ENCODE results near the gene CHCHD3.

Gene CHCHD3

GRCh38 chr7:133077394-133077793 lies 4.5 kb downstream of the CHCHD3 start:
- no peak for DNase-seq (ENCODE audit: low spot score)

- DNase-seq (ENCODE audit: low spot score), result no peak
Measured at GRCh38 chr7:133076142-133076541, 5.7 kb downstream of the CHCHD3 start.

GRCh38 chr7:133071506-133071905 lies 10.4 kb downstream of the CHCHD3 start:
- no peak for DNase-seq (ENCODE audit: low spot score)

DNA sequence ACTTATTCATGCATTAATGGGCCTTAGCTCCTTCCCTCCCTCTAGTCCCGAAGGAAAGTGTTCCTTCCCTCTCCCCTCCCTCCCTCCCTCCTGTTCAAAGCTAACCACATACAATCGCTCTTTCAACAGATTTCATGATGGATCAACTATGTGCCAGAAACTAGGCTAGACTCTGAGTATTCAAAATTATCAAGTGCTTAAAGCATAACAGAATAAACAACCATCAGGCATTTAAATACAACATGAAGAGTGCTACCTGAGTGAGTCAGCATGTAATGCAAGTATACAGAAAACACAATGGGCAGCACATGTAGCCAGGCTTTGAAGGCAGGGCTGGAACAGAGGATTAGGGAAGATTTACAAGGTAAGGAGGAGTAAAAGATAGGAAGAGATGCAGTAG lies 11.3 kb downstream of the CHCHD3 start:
- DNase-seq (ENCODE audit: low spot score), result no peak

GRCh38 chr7:133065301-133065700 lies 16.6 kb downstream of the CHCHD3 start:
- DNase-seq (ENCODE audit: low spot score), result no peak

DNA sequence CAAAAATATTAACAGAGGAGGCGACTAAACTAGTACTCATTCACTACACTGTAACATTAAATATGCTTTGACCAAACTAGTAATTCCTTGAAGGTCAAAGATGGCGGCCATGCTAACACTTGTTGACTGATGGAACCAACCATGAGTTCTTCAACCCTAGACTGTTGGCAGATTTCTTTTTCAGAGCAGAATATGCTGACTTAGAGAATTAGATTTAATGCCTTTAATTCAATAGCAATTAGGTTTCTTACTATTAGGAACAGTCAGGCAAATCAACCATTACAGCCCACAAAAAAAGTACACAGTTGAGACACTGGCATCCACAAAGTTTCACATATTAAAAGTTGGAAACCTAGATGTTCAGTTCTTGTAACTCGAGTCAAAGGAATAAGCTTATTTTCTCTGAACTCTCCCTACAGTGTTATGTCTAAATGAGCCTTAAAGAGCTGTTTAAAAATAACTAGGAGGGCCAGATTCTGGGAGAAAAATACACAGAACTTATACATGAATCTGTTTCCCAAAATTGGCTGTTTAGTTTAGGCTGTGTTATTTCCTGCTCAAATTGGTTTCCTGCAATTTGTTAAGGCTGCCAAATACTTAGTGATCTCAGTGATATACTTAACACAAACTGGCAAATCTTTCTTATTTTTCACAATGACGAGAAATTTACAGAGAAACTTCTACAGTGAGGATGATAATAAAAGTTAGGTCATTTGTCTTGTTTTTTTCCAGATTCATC lies 17.6 kb downstream of the CHCHD3 start:
- DNase-seq (ENCODE audit: low spot score), result no peak

DNA sequence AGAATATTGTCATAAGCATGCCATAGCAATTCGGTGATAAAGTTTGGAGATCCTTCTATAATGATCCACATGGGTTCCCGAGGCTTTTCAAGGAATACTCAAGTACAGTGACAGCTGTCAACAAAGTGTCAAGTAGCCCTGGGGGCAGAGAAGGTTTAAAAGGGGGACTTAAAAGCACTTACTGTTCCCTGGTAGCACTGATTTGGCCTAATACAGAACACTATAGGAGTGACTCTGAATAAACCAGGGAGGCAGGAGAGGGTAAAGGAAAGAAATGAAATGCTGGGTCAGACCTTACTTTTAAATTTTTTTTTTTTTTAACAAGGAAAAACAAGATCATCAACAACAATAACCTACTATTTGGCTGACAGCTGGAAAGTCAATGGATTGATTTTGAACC lies 20.1 kb downstream of the CHCHD3 start:
- no peak for DNase-seq (ENCODE audit: low spot score)

DNA sequence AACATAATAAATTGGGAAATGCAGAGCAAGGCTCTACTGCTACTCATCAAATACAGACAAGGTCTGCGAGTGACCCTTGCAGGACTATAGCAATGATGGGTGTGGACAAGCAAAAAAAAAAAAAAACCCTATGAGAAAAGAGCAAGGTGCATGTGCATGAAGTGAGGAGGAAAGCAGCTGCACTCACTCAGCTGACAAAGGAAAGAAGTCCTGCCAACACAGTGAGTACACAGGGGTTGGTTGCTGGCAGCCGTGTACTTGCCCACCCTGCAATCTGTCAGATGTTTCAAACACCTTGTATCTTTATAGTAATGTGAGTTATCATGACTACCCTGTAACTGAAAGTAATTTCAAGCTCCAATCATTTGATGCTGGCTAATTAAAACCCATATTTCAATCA lies 20.5 kb downstream of the CHCHD3 start:
- DNase-seq (ENCODE audit: low spot score), result no peak

- no peak for DNase-seq (ENCODE audit: low spot score)
Measured at GRCh38 chr7:133060004-133060403, 21.9 kb downstream of the CHCHD3 start.

GRCh38 chr7:133059263-133059662 lies 22.6 kb downstream of the CHCHD3 start:
- no peak for DNase-seq (ENCODE audit: low spot score)

DNA sequence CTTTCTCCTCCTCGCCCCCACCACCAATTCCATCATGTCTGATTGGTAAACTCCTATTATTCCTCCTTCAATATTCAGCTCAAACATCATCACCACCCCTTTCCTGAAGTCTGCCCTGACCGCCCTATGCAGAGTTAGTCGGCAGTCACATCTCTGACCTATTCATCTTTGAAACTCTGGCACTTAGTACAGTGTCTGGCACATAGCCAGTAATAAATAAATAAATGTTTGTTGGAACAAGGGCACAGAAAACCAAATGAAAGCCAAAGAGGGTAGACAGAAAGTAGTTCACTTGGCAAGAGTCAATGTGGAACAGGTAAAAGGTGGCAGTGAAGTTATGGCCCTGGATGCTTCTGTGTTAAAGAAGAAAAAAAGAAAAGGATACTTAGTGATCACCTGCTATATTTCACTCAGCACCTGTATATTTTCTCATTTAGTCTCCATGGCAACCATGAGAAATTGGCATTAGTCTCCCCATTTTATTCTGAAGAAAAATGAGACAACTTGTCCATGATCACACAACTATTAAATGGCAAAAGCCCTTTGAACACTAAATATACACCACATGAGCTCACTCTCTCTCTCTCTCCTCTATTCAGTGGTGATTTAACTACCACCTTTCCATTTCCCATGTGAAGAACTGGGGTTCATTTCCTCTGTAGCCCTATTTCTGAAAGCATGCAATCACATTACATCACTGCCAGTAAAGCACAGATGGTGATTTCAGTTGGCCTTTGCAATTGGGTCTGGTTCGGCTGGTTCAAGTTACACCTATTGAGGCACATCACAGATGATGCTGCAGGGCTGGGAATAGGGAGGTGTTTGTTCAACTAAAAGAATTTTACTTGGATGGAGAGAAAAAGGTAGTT lies 25.3 kb downstream of the CHCHD3 start:
- no peak for DNase-seq (ENCODE audit: low spot score)

DNA sequence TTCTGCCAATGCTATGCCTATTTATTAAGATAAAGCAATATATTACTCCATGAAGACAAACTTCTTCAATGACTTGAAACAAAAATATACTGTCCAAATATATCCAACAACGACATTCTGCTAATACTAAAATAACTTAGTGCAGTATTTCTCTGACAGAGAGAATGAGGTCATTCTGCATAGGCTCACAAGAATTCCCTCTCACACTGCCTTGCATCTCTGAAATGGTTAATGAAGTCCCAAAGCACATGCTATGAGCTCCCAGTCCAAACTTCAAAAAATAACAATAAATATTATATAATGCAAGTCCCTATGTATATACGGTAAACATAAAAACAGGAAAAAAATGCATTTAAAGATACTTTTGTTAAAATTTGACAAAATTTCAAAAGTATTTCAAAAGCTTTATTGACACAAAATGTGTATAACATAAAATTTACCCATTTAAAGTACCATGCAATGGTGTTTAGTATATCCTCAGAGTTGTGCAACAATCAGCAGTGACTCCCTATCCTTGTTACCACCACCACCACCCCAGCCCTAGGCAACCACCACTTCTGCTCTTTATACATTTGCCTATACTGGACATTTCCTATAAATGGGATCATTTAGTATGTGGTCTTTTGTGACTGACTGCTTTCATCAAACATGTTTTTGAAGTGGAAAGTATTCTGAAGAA lies 27.6 kb downstream of the CHCHD3 start:
- DNase-seq (ENCODE audit: low spot score), result no peak

DNA sequence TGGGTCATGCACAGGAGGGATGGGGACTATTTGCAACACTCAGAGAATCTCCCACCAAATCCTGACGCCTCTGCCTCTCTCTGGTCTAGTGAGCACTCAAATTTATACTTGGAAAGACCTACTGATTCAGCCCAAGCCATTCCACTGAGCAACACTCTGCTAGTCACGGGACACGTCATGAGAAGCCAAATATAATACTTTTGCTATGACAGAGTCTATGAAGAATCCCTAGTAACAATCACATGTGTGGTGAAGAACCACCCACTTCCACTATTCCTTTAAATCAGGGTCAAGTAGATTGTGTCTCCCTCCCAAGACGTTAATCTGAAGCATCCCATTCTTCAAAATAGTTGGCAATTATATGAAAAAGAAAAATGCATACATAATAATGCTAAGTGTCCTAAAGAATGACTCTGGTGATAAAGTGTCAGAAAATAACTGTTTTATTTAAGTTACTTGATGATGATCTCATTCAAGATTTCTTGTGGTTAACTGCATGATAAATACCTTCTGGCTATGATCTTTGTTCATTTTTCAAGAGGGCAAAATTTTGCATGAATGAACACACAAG lies 28.5 kb downstream of the CHCHD3 start:
- no peak for DNase-seq (ENCODE audit: low spot score)

DNA sequence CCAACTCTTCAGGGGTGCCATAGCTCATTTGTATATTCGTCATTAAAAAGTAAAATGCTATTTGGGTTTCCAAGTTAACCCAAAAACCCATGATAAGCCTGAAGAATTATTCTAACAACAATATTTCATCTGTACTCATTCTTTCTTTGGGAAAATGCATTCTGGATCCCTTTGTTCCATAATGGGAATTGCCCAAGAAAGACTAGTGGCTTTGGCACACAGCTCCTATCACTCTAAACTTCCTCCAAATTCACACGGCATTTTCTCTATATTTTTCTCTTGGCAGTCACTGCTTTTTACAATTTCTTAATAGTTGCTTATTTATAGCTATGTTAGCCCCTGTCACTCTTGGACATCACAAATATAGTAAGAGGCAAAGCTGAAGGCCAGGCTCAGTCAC lies 29.1 kb downstream of the CHCHD3 start:
- DNase-seq (ENCODE audit: low spot score), result no peak

DNA sequence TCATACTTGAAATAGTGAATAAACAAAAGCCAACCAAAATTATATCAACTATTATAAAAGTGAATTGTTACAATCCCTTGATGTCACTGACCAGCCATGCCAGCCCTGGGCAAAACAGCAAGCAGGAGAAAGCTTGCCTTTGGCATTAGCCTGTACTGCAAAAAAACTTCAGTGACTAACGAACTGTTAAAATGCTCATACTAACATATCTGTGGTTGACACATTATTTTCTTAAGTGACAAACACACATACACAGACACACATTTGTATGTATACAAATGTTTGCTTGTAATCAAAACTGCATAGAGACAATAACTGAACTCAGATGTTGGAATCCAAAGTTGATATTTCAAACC lies 29.5 kb downstream of the CHCHD3 start:
- DNase-seq (ENCODE audit: low spot score), result no peak

DNA sequence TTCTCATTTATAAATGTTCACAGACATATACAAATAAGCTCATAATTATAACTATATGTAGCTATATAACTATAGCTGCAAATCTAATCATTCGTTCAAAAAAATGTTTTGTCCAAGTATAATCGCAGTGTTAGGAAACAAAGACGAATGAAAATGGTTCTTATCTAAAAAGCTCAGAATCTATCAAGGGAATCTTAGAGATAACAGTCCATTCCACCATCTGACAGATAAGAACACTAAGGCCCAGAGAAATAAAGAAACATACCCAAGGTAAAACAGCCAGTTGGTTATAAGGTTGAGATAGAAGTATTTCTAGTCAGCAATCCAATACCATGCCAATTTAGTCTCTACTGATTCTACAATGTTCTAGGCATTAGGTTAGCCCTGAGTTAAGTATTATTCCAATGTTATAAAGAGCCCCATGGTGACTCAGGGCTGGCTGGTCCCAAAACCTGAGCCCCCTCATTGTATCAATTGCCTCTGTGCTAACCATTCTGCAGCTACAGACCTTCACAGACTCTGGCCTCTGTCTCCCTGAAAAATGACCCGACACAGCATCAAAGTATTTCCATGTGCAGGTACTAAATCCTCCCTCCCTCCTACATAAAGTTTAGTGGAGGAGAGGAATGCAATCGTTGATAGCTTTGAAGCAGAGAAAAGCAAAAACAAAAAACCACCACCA lies 30.0 kb downstream of the CHCHD3 start:
- DNase-seq (ENCODE audit: low spot score), result no peak

DNA sequence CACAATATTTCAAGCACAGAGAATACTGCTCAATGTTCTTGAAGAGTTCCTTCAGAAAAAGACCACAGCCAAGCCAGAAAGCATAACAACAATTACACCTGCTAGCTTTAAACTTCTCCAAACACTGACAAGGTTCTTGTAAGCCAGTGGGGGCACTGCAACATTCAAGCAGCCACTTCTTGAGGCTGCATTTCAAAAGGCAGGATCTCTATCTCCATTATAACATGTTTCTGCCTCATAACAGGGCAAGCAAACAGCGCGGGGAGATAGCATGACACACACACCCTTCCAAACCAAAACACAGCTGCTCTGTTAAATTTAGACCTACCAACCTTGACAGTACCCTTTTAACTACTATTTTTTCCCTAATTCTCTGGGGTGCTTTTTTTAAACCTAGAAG lies 30.8 kb downstream of the CHCHD3 start:
- DNase-seq (ENCODE audit: low spot score), result no peak

GRCh38 chr7:133050200-133050995 lies 31.5 kb downstream of the CHCHD3 start:
- DNase-seq (ENCODE audit: low spot score), result no peak

GRCh38 chr7:133048589-133048988 lies 33.3 kb downstream of the CHCHD3 start:
- DNase-seq (ENCODE audit: low spot score), result no peak

GRCh38 chr7:133047321-133047720 lies 34.6 kb downstream of the CHCHD3 start:
- DNase-seq (ENCODE audit: low spot score), result no peak
